ENCODE measurements around the gene ACTR3C. TPM values are rescaled to one million over a fixed set of nuclear protein-coding genes. Genes with fewer than 3 reads are reported as not detected.

The ACTR3C gene
- total and polyA plus RNA-seq, 2 of the 13 experiments (the other 11 are each of a cell fraction or from before 2014, with no cell fraction given) = 3.8 to 7.5 TPM

DNA sequence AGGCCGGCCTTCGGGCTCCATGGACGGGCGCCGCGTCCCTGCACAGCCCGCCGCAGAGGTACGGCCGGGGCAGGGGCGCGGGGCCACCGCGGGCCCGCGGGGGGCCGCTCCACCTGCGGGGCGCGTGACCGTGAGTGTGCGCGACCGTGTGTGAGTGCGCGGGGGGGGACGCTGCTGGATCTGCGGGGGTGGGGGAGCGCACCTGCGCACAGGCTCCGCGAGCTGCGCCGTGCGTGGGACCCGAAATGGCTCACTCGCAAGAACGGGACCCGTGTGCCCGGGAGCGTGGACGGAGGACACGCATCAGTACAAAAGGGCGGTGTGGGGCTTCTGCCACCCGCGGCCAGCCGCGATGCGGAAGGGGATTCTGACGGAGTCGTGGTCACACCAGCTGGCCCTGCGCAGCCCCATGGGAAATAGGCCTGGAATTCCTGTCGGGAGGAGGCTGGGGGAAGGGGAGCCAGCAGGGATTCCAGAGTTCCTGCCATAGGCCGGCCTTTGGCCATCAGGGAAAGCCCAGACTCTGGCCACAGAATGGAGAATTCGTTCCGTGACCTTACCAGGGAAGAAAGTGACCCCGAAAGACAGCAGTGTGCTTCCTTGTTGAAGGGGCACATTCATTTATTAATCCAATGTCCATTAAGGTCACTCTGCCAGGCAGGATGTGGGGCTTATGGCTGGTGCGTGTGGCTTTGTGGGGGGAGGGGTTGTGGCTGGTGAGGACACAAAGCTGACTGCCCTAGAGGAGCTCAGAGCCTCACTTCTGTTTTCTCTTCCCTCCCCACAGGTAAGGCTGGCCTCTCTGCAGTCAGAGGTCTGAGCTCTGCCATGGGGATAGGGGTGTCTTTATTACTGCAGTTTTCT lies 45.8 kb upstream of the ACTR3C start (continued):
- no peak for TF ChIP-seq ZKSCAN8 (CRISPR knock-in tag; IDR thresholded peaks at IDR 0.05; ENCODE audit: borderline replicate concordance)
- TF ChIP-seq KDM2A (CRISPR knock-in tag; IDR thresholded peaks at IDR 0.05; ENCODE audit: borderline replicate concordance, low read depth) = 0 out of 2 replicates have a peak, but pooled peaks have one; percentile 11
- no peak for TF ChIP-seq SMARCC2 (IDR thresholded peaks at IDR 0.05)
- TF ChIP-seq, protein P1, sequence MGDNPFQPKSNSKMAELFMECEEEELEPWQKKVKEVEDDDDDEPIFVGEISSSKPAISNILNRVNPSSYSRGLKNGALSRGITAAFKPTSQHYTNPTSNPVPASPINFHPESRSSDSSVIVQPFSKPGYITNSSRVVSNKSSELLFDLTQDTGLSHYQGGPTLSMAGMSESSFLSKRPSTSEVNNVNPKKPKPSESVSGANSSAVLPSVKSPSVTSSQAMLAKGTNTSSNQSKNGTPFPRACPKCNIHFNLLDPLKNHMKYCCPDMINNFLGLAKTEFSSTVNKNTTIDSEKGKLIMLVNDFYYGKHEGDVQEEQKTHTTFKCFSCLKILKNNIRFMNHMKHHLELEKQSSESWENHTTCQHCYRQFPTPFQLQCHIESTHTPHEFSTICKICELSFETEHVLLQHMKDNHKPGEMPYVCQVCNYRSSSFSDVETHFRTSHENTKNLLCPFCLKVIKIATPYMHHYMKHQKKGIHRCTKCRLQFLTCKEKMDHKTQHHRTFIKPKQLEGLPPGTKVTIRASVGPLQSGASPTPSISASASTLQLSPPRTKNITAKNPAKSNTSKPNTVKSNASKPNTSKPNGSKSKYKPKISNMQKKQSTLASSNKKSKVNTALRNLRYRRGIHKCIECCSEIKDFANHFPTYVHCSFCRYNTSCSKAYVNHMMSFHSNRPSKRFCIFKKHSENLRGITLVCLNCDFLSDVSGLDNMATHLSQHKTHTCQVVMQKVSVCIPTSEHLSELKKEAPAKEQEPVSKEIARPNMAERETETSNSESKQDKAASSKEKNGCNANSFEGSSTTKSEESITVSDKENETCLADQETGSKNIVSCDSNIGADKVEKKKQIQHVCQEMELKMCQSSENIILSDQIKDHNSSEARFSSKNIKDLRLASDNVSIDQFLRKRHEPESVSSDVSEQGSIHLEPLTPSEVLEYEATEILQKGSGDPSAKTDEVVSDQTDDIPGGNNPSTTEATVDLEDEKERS (CRISPR knock-in tag; IDR thresholded peaks at IDR 0.05) = peak; percentile 67; the same call in 1 of the 2 replicates
- TF ChIP-seq MIER3 (CRISPR knock-in tag; IDR thresholded peaks at IDR 0.05; ENCODE audit: borderline replicate concordance) = no peak
- TF ChIP-seq ZBTB7A (CRISPR knock-in tag; IDR thresholded peaks at IDR 0.05) = no peak
- no peak for TF ChIP-seq SP4 (CRISPR knock-in tag; IDR thresholded peaks at IDR 0.05)
- TF ChIP-seq MTA1 (CRISPR knock-in tag; IDR thresholded peaks at IDR 0.05; ENCODE audit: borderline replicate concordance) = no peak
- TF ChIP-seq MZF1 (CRISPR knock-in tag; IDR thresholded peaks at IDR 0.05; ENCODE audit: borderline replicate concordance) = no peak

Data from HepG2 (cell line).